Iris pigment epithelial cell (primary cell): Measurements from ENCODE around the gene CPNE5.

Experiments
- DNase-seq: peaks from one replicate; pipeline ENCODE4 v3.0.0-alpha.2; 2011; ENCODE audit warnings: low read depth

Gene CPNE5

DNA sequence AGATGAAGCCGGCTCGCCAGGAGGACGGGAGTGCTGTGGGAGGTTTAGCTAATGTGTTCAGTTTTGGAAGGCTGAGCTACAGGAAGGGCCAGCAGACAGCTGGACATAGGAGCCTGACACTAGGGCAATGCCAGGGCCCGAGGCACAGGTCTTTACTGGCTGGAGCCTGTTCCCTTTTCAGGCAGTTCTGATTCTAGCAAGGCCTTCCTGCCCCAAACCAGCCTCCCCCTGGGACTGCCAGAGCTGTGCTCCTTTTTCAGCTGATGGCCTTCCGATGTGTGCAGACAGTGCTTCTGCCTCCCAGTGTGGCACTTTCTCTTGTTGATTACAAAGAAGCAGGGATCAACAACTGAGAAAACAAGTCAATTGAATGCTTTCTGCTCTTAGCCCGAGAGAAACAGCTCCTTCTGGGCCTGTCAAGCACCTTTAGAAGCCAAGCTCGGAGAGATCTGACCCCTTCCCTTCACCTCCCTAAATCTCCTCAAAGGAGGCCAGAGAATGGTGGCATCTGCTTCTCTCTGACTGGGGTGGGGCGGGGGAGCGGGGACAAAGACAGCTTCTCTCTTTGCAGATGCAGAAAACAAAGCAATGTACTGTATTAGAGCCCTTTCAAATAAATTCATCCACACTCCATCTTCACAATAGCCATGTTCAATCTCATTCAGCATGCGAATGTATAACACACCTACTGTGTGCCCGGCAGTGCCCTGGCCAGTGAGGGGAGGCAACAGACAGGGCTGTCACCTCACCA lies 78.4 kb downstream of the CPNE5 start:
- DNase-seq = no peak

DNA sequence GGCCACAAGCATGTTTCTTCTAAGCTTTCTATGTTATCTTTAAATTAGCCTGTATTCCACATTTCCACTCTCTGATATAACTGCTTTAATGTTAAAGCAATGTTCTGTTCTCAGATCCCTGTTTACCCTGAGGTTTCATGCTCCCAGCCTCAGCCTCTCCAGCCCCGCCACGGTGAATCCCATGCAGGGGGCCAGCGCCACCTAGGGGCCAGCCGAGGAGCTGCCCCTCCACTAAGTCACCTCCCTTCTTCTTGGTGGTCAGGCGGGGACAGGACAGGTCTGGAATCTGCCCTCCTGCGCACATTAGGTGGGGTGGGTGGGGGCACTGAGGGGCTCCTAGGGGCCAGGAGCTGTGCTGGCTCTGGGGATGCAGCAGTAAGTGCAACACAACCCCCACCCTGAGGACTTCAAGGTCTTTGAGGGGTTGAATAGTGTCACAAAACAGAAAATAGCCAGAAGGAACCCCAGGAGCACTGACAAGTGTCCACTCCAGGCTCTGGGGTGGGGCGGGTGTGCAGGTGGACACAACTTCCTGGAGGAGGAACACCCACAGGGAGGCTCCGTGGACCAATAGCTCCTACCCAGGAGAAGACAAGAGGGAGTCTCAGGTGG lies 80.0 kb downstream of the CPNE5 start:
- peak; percentile 74 for DNase-seq

DNA sequence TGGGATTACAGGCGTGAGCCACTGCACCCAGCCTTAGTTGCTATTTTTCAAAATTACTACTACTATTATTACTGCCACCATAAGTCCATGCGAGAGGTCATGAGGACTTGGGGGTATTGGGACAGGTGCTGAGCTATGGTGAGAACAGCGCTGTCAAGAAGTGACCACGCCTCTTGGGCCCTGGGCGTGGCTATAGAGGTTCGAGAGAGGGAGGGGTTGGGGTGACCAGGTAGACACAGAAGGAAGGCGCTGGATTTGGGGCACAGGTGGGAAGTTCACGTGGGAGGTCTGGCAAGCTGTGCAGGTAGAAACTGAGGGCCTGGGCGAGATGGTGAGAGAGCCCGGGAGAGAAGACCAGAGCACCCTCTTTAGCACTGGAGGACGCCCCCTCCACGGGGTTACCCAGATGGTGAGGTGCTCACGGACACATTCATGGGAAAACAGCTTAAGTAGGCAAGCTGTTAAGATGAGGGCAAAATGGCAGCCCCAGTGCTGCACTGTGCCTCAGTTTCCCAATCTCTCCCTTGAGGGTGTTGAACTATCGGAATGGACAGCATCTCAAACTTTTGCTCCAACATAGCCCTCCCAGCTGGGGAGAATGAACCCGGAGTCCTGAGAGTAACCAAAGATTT lies 80.6 kb downstream of the CPNE5 start:
- no peak for DNase-seq

DNA sequence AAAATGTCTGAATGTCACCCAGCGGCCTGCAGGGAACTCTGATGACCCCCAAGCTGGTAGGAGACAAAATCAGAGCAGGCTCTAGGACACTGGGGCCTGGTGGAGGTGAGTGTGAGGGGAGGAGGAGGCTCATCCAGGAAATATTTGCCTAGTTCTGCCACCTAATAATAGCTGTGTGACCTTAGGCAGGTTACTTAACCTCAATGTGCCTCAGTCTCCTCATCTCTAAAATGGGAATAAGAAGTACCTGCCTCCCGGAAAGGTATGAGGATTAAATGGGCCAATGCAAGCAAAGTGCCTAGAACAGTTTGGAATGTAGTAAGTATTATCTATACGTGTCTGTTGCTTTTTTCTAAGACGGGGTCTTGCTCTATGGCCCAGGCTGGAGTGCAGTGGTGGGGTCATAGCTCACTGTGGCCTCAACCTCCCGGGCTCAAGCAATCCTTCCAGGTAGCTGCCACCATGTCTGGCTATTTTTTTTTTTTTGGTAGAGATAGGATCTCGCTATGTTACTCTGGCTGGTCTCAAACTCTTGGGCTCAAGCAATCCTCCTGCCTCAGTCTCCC lies 81.2 kb downstream of the CPNE5 start:
- DNase-seq = no peak

DNA sequence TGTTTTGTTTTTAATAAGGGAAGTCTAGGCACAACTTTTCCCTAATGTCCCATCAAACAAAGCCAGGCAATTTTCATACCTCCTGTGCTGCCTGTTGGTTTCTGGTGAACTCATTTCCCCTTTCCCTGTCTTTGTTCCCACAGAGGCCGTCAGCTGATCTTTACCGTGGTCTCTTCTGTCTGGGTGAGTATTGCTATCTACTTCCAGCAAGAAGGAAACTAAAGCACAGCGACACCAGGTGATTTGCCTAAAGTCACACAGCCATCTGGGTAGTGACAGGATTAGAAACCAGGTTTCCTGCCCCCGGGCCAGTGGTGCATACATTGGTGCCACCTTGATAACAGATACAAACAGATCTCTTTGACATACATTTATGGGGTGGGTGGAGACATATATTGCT lies 82.0 kb downstream of the CPNE5 start:
- DNase-seq = no peak

DNA sequence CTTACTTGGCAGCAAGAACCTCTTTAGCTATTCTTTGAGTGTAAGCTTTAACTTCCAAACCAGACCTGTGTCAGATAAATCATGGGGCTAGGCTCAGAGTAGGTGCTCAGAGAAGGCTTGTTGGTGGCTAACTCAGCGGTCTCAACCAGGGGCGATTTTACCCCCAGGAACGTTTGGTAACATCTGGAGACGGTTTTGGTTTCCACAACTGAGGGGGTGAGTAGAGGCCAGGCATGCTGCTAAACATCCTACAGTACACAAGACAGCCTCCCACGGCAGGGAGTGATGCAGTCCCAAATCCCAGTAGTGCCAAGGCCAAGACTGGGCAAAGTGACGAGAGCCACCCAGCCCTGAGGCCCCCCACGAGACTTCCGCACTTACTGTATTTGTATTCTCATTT lies 82.5 kb downstream of the CPNE5 start:
- no peak for DNase-seq

DNA sequence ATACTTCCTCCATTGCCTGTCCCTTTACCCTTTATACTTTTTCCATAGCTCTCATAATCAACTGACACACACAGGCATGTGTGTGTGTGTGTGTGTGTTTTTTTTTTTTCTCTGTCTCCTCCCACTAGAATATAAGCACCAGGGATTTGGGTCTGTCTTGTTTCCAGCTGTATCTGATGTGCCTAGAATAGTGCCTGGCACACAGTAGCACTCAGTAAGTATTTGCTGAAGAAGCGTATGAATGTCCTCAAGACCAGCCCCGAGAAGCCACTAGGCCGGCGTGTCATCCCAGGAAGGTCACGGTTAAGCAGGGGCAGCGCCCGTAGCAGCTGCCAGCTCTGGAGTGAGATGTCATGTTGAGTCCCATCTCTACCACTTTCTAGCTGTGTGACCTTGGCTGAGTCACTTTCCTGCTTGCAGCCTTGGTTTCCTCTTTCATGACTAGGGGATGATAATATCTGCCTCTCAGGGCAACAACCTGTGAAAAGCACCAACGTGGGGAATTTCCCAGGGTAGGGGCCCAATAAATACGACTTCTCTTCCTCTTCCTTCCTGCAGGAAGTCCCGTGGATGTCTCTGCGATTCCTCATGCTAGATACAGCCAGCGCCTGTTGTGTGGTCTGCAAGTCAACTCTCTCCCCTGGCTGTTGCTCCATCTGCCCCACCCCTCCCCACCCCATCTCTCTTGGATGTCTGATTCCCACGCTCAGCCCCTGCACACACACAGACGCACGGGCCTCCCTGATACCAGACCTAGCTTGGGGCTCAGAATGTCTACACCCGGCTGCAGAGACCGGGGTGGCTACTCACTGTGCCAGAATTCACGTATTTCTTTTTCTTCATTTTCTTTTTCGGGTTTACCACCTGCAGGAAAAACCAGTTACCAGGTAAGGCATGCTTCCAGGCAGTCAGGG lies 83.6 kb downstream of the CPNE5 start:
- peak; percentile 81 for DNase-seq

DNA sequence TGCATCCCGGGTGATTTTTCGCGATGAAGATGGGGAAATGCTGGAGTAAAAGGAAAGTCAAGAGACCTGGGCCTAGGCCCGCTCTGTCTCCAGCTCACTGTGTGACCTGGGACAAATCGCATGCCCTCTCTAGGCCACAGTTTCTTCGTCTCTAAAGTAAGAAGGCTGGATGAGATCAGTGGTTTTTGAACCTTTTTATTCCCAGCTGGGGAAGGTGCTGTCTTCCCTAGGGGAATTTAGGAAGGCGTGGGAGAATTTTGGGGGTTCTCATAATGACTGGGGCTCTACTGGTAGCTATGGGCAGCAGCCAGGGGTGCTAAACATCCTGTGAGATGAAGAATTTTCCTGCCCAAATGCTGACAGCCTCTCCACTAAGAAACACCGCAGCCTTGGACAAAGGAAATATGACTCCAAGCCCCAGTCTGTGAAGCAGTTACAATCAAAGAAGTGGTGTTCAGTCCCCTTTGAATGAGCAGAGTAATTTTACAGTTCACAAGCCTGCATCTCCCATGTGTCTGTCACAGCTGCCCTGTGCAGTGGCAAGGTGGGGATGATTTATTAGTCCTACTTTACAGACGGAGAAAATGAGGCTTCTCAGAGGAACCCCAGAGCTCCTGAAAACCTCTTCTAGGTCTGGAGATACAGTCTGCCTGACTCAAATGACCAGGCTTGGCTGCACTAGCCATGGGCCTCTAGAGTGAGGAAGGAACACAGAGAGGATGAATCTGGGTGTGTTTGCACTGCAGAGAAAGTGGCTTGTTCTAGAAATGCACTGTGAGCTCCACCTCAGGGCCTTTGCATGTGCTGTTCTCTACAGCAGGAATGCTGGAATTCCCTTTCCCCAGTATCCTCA lies 84.4 kb downstream of the CPNE5 start:
- no peak for DNase-seq

DNA sequence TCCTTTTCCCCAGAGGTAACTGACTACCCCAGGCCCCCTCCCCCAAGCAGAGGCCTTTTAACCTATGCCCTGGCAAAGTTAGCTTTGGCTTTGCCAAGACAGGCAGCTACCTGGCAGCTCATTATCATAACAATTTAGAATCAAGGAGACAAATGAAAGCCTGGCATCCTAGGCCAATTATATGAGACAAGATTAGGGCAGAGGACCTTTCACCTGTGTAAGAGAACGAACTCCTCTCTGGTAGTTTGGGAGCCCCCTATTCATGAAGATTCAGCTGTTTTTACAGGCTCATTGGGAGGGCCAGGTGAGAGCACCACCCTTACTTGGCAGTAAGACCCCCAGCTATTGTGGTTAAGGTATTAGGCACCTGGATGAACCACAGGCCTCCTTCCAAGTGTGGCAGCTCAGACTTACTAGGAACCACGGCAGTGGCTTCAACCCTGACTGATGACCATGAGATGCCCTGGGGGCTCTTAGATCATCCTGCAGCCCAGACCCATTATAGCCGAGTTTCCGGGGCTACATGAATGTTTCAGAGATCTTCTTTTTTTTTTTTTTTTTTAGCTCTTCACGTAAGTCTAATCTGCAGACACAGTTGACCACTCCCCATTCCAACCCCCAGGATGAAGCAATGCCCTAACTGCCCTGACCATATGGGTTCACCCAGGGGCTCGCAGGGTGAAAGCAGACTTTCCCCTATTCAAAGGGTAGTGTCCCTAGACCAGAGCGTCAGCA lies 85.4 kb downstream of the CPNE5 start:
- DNase-seq = no peak

DNA sequence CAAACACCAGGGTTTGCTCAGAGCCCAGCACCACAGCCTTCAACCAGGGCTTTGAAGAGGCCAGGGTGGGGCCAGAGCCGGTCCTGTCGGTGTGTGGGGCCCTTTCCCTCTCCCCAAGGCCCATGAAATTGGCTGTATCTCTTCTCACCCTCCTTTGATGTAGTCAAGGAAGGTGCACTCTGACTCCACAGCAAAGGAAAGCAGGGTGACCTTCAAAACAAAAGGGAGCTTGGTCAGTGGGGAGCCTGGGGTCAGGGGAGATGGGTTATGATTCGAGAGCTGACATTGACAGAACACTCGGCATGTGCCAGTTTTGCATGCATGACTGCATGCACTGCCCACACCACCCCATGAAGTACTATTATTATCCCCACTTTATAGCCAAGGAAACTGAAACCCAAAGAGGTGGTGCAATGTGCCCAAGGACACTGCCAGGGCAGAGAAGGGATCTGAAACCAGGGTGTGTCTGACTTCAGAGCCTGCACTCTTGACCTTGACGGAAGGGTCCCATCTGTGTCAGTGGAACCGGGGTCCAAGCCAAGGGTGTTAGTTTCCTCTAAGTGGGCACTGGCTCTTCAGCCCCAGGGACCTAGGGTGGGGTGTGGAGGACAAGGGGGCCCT lies 86.2 kb downstream of the CPNE5 start:
- no peak for DNase-seq

DNA sequence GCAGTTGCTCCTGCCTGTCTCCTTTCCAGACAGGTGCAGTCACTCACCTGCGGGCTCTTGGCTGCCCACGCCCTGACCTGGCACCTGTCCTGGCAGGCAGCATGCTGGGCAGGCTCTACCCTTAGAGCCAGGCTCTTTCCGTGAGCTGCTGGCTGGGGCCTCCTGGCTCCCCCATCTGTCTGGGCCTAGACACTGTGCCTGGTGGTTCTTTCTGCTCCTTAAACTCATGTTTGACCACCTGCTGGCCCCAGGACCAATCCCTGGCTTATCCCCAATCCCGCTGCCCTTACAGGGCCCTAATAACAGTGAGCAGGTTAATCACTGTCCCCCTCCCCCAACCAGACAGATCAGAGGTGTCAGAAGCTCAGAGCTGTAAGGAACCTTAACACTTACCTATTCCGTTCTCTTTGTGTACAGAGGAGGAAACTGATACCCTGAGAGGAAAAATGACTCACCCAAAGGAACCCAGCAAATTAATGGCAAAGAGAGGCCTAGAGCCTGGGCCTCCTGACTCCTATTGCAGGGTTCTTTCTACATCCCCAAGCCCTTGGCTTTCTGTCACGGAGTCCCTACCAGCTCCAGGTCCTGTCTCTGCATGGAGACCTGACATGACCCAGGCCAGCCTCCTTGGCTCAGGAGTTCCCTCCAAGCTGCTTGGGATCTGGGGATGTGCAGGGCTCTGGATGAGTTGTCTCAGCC lies 86.9 kb downstream of the CPNE5 start:
- DNase-seq = peak; percentile 32

DNA sequence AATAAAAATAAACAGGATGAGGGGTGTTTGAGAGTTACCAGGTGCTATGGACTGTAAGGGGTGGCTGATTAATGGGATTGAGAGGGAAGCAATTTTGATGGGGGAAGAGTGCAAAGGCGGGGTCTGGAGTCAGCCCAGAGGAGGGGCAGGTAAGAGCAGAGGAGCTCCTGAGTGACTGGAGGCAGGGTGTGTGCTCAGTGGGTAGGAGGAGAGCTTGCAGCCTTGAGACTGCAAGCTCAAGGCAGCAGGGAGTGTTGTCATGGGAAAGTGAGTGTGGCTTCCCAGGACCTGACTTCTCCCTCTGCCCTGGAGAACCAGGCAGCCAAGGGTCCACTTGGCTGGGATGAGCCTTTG lies 87.4 kb downstream of the CPNE5 start:
- DNase-seq = no peak

DNA sequence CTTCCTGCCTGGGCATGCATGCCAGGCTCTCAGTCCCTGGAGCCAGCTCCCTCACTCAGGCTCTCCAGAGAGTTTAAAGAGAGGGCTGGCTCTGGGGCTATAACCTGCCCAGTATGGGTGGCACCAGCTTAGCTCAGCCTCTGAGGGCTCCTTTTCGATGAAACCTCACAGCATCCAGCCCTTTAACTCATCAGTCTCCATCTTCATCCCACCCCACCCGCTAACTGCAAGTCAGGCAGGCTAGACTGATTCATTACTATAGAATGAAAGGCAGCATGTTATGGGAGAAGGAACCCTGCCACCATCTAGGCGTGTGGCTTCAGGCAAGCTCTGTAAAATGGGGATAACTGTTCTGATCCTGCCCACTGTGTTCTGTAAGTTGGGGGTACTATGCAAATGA lies 88.2 kb downstream of the CPNE5 start:
- peak; percentile 32 for DNase-seq

DNA sequence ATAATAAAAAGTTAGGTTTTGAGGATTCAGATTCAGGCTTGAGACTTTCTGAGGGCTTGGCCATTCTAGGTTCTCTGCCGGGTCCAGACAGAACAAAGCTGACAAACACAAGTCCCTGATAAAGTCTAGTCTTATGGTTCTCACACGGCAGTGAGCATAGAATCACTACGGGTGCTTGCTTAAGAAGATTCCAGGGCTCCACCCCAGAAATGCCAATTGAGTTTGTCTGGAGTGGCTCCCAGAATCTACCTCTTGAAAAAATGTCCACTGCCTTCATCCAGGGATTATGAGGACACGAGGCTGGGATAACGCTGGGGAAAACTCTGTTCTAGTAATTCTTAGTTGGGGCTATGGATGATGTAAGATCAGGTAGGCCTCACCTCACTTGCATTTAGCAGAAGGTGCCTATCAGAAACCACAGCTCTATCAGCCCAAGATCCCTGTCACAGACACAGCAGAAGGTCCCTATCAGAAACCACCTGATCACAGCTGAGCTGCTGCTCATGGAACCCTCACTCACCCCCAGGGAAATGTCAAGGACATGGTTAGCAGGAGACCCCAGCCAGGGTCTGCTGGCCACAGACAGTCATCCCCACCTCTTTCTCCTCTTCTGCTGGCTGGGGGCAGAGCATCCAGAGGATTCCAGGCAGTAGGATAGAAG lies 89.3 kb downstream of the CPNE5 start:
- no peak for DNase-seq

DNA sequence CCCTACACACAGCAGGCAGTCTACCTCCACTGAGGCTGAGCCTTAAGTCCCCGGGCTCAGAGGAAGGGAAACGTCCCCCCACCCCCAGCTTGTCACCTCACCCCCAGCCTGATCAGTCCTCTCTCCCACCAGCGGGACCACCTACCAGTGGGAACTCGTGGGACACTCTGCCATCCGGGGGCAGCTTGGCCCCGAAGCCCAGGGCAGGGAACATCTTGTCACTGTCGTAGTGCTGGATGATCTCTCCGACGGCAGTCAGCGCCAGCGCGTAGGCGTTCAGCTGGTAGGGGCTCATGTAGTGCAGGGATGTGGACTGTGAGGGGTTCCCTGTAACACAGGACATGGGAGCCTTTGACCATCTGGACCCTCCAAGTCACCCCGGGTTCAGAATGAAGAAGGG lies 93.0 kb downstream of the CPNE5 start:
- DNase-seq = no peak

DNA sequence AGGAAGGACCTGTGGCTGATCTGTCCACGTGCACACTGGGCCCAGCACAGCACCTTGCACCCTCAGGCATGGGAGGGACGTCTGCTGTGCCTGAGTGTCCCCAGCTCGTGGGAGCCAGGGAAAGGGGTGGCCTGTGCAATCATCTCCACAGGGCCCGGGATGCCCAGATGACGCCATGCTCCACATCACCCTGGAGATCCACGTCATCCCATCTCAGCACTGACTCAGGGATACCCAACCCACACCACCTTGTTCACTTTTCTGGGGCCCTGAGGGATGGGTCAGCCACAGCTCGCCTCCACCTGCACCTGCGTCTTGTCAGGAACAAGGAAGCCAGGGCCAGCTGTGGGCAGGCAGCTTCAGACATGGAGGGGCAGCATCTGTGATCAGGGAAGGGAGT lies 93.4 kb downstream of the CPNE5 start:
- no peak for DNase-seq

DNA sequence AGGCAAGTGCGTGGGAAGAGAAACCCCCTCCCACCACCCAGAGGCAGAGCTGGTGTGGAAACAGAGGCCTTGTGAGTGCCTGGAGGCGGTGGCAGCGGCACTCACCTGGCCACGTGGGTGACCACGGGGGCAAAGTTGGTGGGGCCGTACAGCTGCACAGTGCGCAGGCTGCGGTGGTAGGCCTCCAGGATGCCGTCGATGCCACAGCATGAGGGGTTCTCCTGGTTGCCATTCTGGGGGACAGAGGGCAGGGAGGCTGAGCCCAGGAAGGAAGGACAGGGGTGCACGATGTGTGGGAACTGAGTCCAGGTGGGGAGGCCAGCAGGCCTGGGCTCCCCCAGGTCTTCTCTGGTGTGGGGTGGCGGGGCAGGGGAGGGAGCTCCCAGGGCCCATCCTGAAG lies 94.0 kb downstream of the CPNE5 start:
- DNase-seq = no peak

DNA sequence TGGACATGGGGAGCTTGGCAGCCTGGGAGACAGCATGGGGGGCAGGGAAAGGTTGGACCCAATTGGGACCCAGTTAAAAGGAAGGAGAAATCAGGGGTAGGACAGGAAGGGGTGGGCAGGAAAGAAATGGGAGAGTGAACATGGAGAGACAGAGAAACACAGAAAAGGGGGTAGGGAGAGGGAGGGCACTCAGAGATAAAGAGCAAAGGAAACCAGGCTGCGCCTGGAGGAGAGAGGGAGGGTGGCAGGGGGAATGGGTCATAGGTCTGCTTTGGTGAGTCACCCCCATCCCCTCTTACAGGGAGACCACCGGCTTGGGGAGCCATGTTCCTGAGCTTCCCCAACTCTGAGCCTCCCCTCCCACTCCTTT lies 95.0 kb downstream of the CPNE5 start:
- DNase-seq = no peak
